B cell (primary cell): Measurements from ENCODE around the gene ADAMTS12. TPM values are rescaled to one million over a fixed set of nuclear protein-coding genes. Genes with fewer than 3 reads are reported as not detected.

Experiments used
- ATAC-seq: fragments of 200-7000 bp; cut with Tn5 transposase; one replicate; pipeline ENCODE4 v1.10.0; 2021; ENCODE audit warnings: low read depth, mild to moderate bottlenecking, moderate number of reproducible peaks, moderate library complexity
- CTCF ChIA-PET: fragments of 350-600 bp; sonication (Branson Sonifier 250); formaldehyde crosslinking; loops from one replicate; lab custom pipeline; 2021; ENCODE audit warnings: antibody characterized with exemption, inconsistent platforms; lab: Charles Lee
- POLR2A ChIA-PET: fragments of 350-600 bp; sonication (Branson Sonifier 250); formaldehyde crosslinking; loops from one replicate; lab custom pipeline; 2021; ENCODE audit warnings: antibody characterized with exemption; lab: Charles Lee
- DNase-seq: peaks from one replicate; pipeline ENCODE4 v3.0.0; 2013
- H2AFZ ChIP-seq: 2 replicates; pipeline ENCODE4 v1.6.1; 2012; ENCODE audit warnings: mild to moderate bottlenecking, low read depth, low read length; ENCODE audit not compliant: insufficient read depth, poor library complexity, severe bottlenecking
- H3K27ac ChIP-seq, 2 donors: 1 replicate in 1 of 2; 2 replicates in 1 of 2; pipeline ENCODE4 v1.5.1; 2012 to 2013; ENCODE audit warnings: low read length in 2 of 2, mild to moderate bottlenecking in 2 of 2, moderate library complexity in 1 of 2
- H3K27me3 ChIP-seq, 4 experiments: fragments of 200-600 bp in 1 of 4; sonication (generic) in 1 of 4; replicated peaks in 1 of 4; 1 replicate in 2 of 4; 2 replicates in 2 of 4; pipeline versions ENCODE4 v1.6.1 to v1.7.0; 2013 to 2016; ENCODE audit warnings: low read length in 3 of 4, mild to moderate bottlenecking in 2 of 4, mixed read lengths in 1 of 4, moderate library complexity in 1 of 4; ENCODE audit not compliant: insufficient read depth in 4 of 4, control insufficient read depth in 3 of 4; ENCODE audit errors: control extremely low read depth in 1 of 4
- H3K36me3 ChIP-seq, 2 experiments: replicated peaks in 1 of 2; 1 replicate in 1 of 2; 2 replicates in 1 of 2; pipeline versions ENCODE4 v1.6.1 to v1.7.1; 2013; ENCODE audit warnings: low read length in 1 of 2; ENCODE audit not compliant: insufficient read depth in 2 of 2, control insufficient read depth in 1 of 2; ENCODE audit errors: control extremely low read depth in 1 of 2, extremely low read depth in 1 of 2
- H3K4me1 ChIP-seq, 2 donors: fragments of 200-600 bp in 1 of 2; sonication (generic) in 1 of 2; 1 replicate in 1 of 2; 2 replicates in 1 of 2; pipeline versions ENCODE4 v1.5.1 to v1.6.1; 2013 to 2017; ENCODE audit warnings: low read length in 2 of 2; ENCODE audit not compliant: control insufficient read depth in 2 of 2, insufficient read depth in 2 of 2
- H3K4me2 ChIP-seq: replicated peaks from 2 replicates; pipeline ENCODE3; 2012; ENCODE audit warnings: mild to moderate bottlenecking, low read depth, low read length; ENCODE audit not compliant: poor library complexity, severe bottlenecking
- H3K4me3 ChIP-seq, 5 experiments: fragments of 200-600 bp in 1 of 5; sonication (generic) in 1 of 5; 1 replicate in 3 of 5; 2 replicates in 2 of 5; pipeline versions ENCODE4 v1.5.1 to v1.7.0; 2011 to 2016; ENCODE audit warnings: low read length in 4 of 5, mild to moderate bottlenecking in 4 of 5, low read depth in 2 of 5, control low read depth in 1 of 5, moderate library complexity in 1 of 5; ENCODE audit not compliant: insufficient read depth in 1 of 5; ENCODE audit errors: control extremely low read depth in 1 of 5, extremely low read depth in 1 of 5
- H3K79me2 ChIP-seq: fragments of 200-600 bp; sonication (generic); one replicate; pipeline ENCODE4 v1.6.0; 2016; ENCODE audit warnings: low read length; ENCODE audit not compliant: control insufficient read depth, insufficient read depth
- H3K9ac ChIP-seq: fragments of 200-600 bp; sonication (generic); 2 replicates; pipeline ENCODE4 v1.6.1; 2017; ENCODE audit warnings: mild to moderate bottlenecking, low read length, moderate library complexity
- H3K9me3 ChIP-seq, 3 donors: one replicate each; pipeline versions ENCODE4 v1.6.1 to v1.7.1; 2013; ENCODE audit warnings: low read length in 2 of 3; ENCODE audit not compliant: control insufficient read depth in 2 of 3, insufficient read depth in 1 of 3; ENCODE audit errors: control extremely low read depth in 1 of 3
- H4K20me1 ChIP-seq: 2 replicates; pipeline ENCODE4 v1.6.0; 2012; ENCODE audit warnings: mild to moderate bottlenecking, low read length; ENCODE audit not compliant: insufficient read depth, control insufficient read depth, poor library complexity, severe bottlenecking
- H3K27ac Mint-ChIP-seq: one replicate; pipeline ENCODE4 v1.8.0; 2021; ENCODE audit warnings: mixed read lengths
- H3K27me3 Mint-ChIP-seq: one replicate; pipeline ENCODE4 v1.8.0; 2021; ENCODE audit warnings: mixed read lengths
- H3K4me1 Mint-ChIP-seq: one replicate; pipeline ENCODE4 v1.8.0; 2021; ENCODE audit warnings: mixed read lengths
- H3K4me3 Mint-ChIP-seq: one replicate; pipeline ENCODE4 v1.8.0; 2021; ENCODE audit warnings: mixed read lengths
- H3K9me3 Mint-ChIP-seq: one replicate; pipeline ENCODE4 v1.8.0; 2022; ENCODE audit warnings: mixed read lengths; ENCODE audit not compliant: insufficient read depth
- CTCF ChIP-seq: fragments of 200-600 bp; IDR thresholded peaks from one replicate; pipeline ENCODE4 v1.8.0; 2022; ENCODE audit warnings: antibody characterized with exemption, mild to moderate bottlenecking
- EZH2 ChIP-seq: IDR thresholded peaks from 2 replicates; pipeline ENCODE4 v1.6.1; 2012; ENCODE audit warnings: borderline replicate concordance, low read depth, mild to moderate bottlenecking, moderate library complexity, low read length; ENCODE audit not compliant: insufficient read depth, poor library complexity, severe bottlenecking
- WGBS: methylation state at CpG from one replicate; pipeline ENCODE4 v1.1.5; 2013; ENCODE audit warnings: missing lambda C conversion rate; ENCODE audit not compliant: insufficient coverage; 5-methylcytosine and 5-hydroxymethylcytosine counted together
- intact Hi-C: fragments of 100-400 bp; cut with micrococcal nuclease; formaldehyde crosslinking; loops from one replicate; pipeline ENCODE4 v1.10.0; 2022
- polyA plus RNA-seq: library from polyadenylated mRNA; depleted of rRNA; stranded (reverse); fragments of >200 nt; gene quantifications from 2 replicates; pipeline ENCODE4 v1.2.3, GENCODE V29; 2012
- total RNA-seq, 2 donors: library from RNA; stranded (reverse); fragments of 120-200 nt in 1 of 2; gene quantifications; 1 replicate in 1 of 2; 2 replicates in 1 of 2; pipeline versions ENCODE4 v1.2.3 to v1.2.4, GENCODE V29; 2013 to 2022

The ADAMTS12 gene
- total and polyA plus RNA-seq, 2 donors (not counting 1 experiment from before 2014, with no cell fraction given), result not detected

DNA sequence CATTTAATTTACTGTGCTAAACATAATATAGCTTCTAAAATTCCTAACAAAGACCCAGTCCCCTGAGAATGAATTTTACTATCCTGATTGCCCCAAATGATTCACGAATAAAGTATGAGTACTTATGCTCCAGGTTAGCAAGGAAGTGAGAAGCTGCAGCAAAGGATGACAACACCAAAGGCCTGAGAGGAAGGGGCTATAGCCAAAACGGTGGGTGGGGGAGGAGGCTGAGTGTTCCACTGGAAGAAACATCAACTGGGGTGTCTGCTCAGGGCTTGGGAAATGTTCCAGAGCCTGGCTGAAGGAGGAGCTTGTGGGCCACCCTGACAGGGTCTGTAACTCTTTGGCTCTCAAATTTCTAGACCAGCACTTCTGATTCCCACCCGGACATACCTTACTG lies 157.3 kb downstream of the ADAMTS12 start:
- CTCF ChIA-PET, result no interaction called here

DNA sequence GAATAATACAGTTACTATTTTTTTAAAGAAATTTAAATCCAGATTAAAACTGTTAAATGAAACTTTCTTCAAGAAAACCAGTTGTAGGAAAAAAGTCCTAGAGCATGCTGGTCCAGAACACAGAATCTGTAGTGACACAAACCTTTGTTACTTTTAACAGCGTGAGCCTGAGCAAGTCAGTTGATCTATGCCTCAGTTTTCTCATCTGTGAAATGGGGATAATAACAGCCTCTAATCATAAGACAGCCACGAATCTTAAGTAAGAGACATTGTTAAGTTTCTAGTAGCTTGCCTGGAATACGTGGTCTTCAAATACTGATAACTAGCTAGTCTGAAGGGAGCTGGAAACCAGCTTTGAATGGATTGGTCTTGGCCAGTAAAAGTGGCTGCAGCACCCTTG lies 158.6 kb downstream of the ADAMTS12 start:
- no peak overlapping the region for H3K27ac Mint-ChIP-seq
- no peak overlapping the region for H3K27ac ChIP-seq
- no peaks in the 10 kb centered on the region for H3K4me1 Mint-ChIP-seq
- H3K9ac ChIP-seq, result no peak overlapping the region
- POLR2A ChIA-PET, result no interaction called here
- peaks cover 11% of the 10 kb centered on the region for H3K27me3 Mint-ChIP-seq
- TF ChIP-seq CTCF (no peak), EZH2 (no peak)
- H3K27me3 ChIP-seq, result peaks cover 0 to 3% (median 0%) of the 10 kb centered on the region in 4 experiments
- no peak overlapping the region for H3K4me3 ChIP-seq
- no peaks in the 10 kb centered on the region for H3K9me3 Mint-ChIP-seq
- ATAC-seq (no peak), DNase-seq (no peak)
- H3K4me2 ChIP-seq, result no peak overlapping the region
- H3K9me3 ChIP-seq, result no peaks in the 10 kb centered on the region
- CTCF ChIA-PET, result no interaction called here
- H3K4me3 Mint-ChIP-seq, result no peak overlapping the region
- H4K20me1 ChIP-seq, result no peaks in the 10 kb centered on the region
- H3K36me3 ChIP-seq, result no peaks in the 10 kb centered on the region
- intact Hi-C loops, result no loop called here
- no peak overlapping the region for H2AFZ ChIP-seq
- 80% methylated on average over 2 of the region's 3 CpGs for WGBS
- H3K79me2 ChIP-seq, result no peaks in the 10 kb centered on the region
- H3K4me1 ChIP-seq, result no peaks in the 10 kb centered on the region

More for the DNA sequence above, 157.3 kb downstream of the ADAMTS12 start:
- H3K36me3 ChIP-seq, result no peaks in the 10 kb centered on the region
- 25% methylated on average over 1 of the region's 3 CpGs for WGBS
- no peaks in the 10 kb centered on the region for H3K4me1 Mint-ChIP-seq
- H2AFZ ChIP-seq, result no peak overlapping the region
- POLR2A ChIA-PET, result no interaction called here
- no peaks in the 10 kb centered on the region for H3K79me2 ChIP-seq
- no peak overlapping the region for H3K27ac Mint-ChIP-seq
- no peak overlapping the region for H3K4me3 Mint-ChIP-seq
- H4K20me1 ChIP-seq, result no peaks in the 10 kb centered on the region
- no peak for DNase-seq
- H3K27ac ChIP-seq, result no peak overlapping the region
- peaks cover 11% of the 10 kb centered on the region for H3K27me3 Mint-ChIP-seq
- intact Hi-C loops, result no loop called here
- H3K4me1 ChIP-seq, result no peaks in the 10 kb centered on the region
- no peaks in the 10 kb centered on the region for H3K9me3 Mint-ChIP-seq
- peaks cover 0 to 3% (median 0%) of the 10 kb centered on the region in 4 experiments for H3K27me3 ChIP-seq
- no peak overlapping the region for H3K4me3 ChIP-seq
- H3K4me2 ChIP-seq, result no peak overlapping the region
- no peak overlapping the region for H3K9ac ChIP-seq
- TF ChIP-seq EZH2 (no peak), CTCF (no peak)
- no peaks in the 10 kb centered on the region for H3K9me3 ChIP-seq
- no peak for ATAC-seq
